SKM-1 treated with dmso at 0.1 percent for 144 hours (cell line): Measurements from ENCODE around the gene PROB1.
"Not testable (repeated sequence)": the region's sequence is repeated elsewhere in the genome, so short reads cannot be mapped to it uniquely, and the experiment has no call there.

Experiments used
- DNase-seq: peaks from one replicate; lab custom pipeline; 2025; ENCODE audit not compliant: unreplicated experiment; lab: John Stamatoyannopoulos, UW

Gene PROB1

DNA sequence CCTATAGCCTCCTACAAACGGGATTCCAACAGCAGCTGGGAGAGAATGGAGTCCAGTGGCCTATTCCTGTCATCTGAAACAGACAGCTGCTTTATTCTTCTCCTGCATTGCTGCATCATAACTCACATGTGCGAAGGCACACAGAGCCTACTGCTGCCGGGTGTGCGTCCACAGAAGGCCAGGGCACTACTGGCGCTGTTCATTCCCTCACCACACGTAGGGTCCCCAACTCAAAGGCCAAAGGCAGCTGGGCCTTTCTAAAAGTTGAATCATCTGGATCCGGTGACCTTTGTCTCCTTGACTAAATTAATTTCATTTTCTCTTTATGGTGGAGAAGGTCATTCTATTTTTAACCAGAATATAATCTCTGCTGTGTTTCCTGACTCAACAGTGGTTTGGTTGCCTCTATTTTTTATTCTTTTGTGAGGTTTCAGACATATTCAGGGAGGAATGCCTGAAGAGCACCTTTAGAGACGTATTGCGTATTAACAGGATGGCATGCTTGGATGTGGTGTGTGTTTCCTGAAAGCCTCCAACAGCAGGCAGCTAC lies 19.8 kb upstream of the PROB1 start:
- DNase-seq, result no peak

DNA sequence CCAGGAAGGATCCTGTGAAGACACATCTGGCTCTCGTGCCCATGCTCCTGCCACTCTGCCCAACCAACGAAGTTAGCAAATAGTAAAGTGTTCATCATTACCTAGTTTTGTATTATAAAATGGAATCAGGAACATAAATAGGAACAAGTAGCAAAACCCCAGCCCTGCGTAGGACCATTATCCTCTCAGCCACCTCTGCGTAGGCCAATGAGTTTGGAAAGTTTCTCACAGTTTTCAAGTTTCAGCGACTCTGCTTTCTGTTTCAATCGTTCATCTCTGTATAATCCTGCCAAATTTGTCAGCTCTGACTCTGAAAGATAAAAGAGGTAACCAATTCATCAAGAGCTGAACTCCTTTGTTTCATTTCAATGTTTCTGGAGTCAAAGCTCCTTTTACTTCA lies 19.1 kb upstream of the PROB1 start:
- DNase-seq, result no peak

DNA sequence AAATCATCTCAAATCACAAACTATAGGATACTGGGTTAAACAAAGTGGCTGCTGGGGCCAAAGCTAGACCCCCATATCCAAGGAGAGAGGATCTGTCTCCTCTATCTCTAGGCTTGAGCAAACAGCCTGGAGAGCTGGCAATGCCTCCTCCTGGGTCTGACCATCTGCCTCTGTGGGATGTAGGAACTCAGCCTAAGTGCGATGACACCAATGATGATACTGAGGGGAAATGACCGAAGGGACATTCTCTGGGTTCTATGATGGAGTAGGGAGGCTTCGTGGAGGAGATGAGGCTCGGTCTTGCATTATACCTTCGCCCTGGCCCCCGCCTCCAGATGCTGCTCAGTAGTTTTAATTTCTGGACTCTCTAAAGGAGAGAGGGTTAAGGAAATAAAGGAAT lies 18.2 kb upstream of the PROB1 start:
- DNase-seq, result no peak

DNA sequence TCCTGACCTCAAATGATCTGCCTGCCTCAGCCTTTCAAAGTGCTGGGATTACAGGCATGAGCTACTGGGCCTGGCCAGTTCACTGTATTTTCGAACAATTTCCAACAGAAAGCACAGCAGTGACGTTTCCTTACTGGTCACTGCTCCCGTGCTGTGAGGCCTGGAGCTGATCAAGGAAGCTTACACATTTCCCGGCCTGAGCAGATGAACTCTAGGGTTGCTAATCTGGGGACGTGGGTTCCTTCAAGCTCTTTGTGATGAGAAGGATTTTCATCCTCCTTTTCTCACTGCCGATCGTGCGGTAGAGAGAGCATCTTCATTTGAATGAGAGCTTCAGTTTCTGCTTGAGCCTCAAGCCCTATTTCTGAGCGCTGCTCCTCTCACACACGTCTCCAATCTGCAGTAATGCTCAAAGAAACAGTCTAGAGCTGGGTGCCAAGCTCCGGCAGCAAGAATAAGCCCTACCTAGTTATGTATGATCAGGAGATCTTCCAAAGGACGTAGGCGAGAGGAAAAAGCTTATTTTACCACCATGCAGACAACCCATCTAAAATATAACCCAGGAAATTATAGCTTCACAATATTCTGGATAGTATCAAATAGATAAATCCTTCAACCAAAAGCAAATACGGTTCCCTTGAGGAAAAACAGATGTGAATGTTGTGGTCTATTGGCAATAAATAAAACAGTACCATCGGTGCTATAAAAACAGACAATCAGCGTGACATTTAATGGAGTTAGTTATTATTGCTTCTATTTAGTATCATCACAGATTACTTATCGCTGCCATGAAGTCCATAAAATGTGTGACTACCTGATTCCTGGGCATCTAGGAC lies 16.3 kb upstream of the PROB1 start:
- no peak for DNase-seq

DNA sequence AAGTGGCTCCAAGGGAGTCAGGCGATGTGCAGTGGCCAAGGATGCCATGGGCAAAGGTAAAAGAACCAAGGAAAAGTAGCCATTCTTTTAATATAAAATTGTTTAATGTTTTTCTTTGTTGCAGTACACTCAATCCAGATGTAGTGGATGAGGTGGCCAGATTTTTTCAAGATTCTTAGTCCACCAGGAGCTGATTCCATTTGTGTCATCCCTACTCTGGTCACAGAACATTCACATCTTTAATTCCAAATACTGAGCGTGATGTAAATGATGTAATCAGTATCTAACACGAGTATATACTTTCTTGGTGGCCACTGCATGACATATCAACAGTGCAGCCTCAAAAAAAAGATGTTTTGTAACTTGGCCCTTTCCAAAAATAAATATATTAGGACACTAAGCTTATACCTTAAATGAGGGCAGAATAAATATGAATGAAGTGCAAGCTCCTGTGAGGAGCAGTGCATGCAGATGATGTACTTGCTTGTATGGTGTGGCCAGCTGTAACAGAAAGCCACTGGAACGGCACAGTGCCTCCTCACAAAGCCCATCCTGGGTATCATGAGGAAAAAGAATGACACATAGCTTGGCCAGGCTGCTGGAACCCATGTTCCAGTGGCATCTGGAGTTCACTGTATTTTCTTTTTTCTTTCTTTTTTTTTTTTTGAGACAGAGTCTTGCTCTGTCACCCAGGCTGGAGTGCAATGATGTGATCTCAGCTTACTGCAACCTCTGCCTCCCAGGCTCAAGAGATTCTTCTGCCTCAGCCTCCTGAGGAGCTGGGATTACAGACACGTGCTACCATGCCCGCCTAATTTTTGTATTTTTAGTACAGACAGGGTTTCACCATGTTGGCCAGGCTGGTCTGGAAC lies 15.5 kb upstream of the PROB1 start:
- no peak for DNase-seq

DNA sequence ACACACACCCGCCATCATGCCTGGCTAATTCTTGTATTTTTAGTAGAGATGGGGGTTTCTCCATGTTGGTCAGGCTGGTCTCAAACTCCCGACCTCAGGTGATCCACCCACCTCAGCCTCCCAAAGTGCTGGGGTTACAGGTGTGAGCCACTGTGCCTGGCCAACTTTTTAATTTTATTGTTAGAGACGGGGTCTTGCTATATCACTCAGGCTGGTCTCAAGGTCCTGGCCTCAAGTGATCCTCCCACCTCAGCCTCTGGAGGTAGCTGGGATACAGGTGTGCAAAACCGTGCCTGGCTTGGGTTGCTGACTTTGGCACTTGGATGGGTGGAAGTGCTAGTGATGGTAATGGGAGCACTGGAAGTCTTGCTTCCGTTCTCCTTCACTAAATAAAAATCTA lies 14.2 kb upstream of the PROB1 start:
- DNase-seq, result not testable (repeated sequence)

DNA sequence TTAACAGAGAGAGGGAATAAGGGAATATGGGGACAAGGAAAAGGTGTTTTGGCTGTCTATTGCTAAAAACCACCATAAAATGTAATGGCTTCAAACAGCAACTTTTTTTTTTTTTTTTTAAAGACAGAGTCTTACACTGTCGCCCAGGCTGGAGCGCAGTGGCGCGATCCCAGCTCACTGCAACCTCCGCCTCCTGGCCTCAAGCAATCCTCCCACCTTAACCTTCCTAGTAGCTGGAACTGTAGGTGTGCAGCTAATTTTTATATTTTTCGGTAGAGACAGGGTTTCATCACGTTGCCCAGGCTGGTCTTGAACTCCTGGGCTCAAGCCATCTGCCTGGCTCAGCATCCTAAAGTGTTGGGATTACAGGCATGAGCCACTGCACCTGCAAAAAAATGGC lies 13.3 kb upstream of the PROB1 start:
- no peak for DNase-seq

DNA sequence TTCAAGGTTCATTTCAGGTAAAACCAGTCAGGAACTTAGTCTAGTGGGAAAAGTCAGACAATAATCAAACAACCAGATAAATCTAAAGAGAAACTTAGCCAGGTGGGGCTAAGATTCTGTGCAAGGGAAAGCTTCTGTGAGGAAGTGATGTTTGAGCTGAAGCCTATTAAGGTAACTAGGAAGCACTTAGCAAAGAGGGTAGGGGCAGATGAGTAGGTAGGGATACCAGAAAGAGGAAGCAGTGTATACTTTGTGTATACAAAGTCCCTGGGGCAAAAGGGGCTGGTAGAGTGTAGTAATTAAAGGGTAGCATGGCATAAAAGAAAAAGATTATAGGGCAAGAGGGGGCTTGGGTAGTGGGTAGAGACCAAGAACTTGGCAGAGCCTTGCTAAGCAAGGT lies 12.6 kb upstream of the PROB1 start:
- DNase-seq, result peak; percentile 77

DNA sequence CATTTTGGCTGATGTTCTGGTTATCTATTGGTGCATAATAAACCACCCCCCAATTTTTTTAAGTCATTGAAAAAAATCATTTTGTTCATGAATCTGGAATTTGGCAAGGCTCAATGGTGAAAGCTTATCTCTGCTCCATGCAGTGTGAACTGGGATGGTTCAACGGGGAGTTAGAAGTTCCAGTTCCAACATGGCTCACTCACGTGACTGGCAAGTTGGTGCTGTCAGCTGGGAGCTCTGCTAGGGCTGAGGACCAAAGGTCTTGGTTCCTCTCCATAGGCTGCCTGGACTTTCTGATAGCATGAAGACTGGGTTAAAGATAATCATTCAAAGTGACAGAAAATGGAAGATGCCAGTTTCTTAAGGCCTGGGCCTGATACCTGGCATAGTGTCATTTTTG lies 12.1 kb upstream of the PROB1 start:
- DNase-seq, result no peak

DNA sequence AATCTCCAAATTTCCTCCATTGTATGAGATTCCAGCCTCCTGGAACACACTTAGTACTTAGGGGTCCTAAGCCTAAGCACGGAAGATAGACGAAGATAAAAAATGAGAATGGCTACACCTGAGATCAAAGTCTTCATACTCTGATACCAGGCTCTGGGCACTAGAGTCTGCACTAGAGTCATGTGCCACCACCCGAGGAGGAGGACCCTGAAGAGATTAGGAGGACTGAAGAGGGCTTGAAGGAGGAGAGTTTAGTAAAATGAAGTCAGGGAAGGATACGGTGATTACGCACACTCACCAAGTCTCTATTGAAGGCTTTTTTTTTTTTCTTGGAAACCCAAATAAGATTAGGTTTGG lies 9.6 kb upstream of the PROB1 start:
- no peak for DNase-seq

DNA sequence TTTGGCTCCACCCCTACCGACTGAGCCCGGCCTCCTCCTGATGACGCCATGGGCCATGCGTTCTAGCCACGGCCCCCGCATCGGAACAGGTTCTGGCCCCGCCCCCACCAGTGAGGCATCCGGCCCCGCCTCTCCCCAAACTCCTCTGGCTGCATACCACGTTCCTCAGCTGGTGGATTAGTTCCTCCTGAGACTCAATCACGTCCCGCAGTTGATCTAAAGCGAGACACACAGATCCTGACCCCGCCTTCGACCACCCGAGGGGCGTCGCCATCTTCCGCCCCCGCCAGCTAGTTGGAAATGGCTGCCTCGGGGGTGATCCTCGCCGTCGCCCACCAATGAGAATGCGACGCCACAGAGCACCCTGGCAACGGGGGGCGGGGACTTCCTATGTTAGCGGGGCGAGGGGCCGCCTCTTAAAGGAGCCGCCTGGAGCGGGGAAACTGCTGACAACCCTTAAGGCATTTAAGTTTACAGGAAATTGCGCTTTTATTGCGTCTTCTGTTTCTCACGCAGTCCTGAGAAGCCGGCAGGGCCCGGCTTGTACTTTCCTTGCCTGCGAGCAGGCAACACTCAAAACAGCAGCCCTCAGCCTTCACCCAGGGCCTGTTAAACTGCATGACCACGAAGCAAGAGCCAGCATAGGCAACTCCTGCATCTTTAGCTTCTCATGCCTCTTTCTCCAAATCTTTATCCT lies 9.0 kb upstream of the PROB1 start, which contains the start of gene SPATA24:
Gene SPATA24 (minus strand): TSS at position 303 of the 697 bp plus-strand sequence. CDS start 29 bp downstream, at position 274.
- peak; percentile 95 for DNase-seq

DNA sequence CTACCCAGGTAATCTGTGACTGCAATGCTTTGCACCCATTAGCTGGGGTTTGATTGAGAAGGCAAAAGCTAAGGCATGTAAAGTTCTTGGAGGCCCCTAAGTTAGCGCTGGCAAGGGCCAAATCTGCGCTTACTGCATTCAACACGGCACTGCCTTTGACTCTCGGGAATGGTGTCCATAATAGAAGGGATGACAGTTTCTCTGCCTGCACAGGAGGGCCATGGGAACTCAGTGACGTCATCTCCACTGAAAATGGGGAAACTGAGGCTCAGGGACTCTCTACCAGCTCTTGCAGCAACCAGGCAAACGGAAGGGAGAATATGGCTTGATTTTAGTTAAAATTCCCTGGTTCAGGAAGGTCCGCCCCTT lies 8.5 kb upstream of the PROB1 start:
- DNase-seq, result no peak

DNA sequence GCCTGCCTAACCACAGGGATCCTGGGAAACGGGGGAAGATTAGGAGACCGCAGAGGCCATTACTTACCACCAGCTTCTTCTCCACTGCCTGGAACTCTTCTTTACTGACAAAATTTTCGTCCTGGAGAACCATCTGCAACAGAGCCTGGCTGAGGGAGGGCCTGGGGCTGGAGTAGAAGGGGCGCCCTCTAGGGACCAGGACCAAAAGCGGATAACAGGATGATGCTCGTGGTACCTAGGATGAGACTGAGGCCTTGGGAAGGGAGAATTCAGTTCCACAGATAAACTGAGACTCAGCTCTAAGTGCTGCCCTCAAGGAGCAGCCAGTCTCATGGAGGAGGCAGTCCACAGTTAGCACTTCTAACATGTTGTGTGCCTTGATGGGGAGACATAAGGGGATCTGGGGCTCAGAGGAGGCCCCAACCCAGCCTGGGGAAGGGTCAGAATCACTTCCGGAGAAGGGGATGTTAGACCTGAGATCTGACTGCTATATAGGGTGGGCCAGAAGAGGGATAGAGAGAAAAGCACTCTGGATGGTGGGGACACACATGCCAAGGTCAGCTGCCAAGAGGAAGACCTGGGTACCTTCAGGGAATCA lies 7.8 kb upstream of the PROB1 start:
- DNase-seq, result peak; percentile 43

DNA sequence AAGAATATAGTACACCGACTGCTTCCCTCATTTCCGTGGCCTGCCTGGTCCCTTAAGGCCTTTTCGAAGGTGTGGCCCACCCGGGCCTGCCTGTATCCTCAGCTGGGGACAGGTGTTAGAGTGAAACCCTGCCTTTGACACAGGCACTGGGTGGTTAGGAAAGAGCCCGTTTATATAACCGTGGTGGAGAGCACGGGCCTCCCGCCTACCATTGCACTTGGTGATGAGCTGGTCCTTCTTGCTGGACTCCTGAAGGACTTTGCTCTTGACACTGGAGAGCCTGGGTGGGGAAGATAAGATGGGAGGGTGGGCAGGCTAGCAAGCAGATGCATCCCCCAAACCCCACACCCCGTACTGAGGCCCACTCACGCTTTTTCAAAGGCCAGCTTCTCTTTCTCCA lies 6.6 kb upstream of the PROB1 start:
- DNase-seq, result no peak

DNA sequence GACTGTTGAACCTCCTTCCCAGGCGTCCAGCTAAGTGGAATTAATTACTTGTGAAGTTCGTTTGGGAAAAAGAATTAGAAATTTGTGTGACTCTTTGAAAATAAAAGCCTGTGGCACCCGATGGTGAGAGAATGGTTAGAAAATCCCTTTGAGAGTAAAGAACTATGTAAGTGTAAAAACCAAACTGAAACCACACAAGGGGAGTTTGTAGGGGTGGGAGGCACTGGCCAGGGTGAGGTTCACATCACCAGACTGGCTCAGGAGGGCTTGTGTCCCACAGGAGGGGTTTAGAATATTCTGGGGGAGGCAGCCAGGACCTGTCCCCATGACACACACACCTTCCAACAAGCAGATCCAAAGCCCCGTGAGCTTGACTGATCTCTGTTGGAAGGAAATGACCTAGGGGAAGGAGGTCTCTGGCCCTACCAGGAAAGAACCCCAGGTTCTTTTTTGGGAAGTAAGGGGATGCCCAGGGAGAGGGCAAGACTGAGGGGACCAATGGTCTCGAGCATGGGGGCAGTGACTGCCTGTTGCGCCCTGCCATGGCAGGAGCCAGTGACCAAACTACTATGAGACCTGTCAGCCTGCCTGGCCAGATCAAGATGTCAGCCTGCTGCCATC lies 4.7 kb upstream of the PROB1 start:
- DNase-seq, result no peak

DNA sequence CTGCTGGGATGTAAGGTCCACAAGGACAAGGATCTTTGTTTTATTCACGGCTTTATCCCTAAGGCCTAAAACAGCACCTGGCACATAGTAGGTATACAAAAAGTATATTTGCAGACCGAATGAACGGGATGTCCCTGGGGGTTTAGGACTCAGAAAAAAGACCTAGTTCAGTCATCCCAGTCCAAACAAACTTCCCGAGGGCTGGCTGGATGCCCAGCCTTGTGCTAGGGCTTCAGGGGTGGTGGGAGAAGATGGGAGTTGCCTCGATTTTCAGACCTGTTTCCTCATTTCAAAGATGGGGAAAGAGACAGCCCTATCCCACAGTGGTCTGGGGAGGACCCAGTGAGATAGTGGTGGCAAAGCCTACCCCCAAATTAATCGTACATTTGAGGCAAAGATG lies 3.0 kb upstream of the PROB1 start:
- DNase-seq, result no peak

DNA sequence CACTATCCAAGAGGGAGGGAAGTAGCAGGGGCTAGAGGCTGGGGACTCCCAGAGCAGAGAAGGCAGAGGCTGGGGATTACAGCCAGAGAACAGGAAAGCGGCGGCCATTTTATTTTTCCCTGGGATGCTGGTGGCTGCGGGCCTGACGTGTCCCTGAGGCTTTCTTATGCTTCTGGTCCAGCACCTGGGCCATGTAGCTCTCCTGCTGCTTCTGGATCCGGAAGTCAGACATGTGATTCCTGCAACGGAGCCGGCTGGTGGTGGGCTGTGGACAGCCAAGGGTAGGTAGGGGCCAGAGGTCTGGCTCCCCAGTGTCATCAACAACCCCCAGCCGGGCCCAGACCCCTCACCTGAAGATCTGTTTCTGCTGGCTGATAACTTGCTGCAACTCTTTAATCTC lies 1.8 kb upstream of the PROB1 start:
- no peak for DNase-seq

DNA sequence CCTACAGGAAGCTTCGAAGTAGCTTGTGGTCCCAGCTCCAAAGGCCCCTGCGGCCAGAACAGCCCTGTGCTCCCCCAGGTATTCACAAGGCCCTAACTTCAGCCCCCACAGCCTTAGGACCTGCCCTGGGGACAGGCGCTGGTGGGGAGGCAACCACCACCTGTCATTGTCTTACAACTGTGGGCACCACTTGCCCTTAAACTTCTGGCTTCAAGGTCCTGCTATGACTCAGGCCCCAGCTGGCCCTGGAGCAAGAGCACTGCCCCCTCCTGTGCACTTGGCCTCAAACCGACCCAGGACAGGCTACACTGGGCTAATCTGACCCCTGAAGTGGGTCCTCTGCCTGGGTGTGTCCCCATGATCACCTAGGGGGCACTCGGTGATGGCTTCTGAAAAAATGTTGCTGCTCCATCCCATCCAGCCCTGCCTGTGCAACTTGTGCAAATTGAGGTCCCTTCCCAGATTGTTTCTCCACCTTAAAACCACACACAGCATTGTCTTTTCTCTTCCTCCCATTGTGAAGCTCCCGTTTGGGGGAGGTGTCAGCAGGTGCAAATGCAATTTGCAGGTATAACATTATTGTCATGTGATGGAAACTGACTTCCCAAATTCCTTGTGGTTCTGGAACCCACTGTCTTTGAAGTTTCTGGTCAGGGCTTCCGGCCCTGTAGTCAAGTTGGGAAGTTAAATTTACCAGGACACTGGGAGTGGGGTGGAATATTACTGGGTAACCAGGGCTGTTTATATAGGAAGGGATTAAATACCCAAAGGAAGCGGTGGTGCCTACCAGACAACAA lies 1.1 kb upstream of the PROB1 start:
- no peak for DNase-seq

DNA sequence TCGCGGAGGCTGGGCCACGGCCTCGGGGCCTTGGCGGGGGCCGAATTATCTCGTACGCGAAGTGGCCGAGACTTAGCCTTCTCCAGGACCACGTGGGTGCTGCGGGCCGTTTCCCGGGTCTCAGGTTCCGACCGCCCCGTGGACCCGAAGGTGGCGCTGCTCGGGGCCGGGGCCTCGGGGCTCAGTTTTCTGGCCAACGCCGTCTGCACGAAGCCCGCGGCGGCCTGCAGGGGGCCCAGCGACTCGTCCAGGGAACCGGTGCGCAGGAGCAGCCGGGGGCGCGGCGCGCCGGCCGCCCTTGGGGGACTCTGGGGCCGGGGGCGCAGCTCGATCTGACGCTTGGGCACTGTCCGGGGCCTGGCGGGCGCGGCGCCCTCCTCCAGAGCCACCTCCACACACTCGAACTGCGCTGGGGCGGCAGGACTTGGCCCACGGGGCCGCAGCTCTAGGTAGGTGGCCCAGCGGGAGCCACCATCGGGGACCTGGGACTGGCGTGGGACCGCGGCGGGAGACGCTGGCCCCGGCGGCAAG lies 716 bp downstream of the PROB1 start:
- peak; percentile 20 for DNase-seq
